ENCODE data around the gene UNC13B.
A peak's percentile ranks its signal among the peaks of the same experiment; 100 is the strongest.

UNC13B gene

DNA sequence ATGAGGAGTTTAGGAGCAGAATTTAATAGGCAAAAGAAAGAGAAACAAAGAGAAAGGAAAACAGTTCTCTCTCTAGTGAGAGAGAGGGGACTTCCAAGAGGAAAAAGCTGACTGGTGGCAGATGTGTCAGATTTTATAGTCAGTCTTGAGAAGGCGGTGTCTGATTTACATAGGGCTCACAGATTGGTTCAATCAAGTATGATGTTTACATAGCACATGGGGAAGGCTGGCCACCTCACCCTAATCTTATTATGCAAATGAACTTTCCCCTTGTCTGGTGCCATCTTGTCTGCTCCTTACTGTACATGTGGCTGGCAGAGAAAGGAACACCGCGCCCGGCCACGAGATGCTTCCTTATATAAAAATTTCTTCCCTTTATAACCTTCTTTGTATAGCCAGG, 24.7 kb downstream of the UNC13B start:
- H3K4me3 ChIP-seq (replicated peaks; ENCODE audit: low read depth, low read length): no peak overlapping the region
- TF ChIP-seq, protein P1, sequence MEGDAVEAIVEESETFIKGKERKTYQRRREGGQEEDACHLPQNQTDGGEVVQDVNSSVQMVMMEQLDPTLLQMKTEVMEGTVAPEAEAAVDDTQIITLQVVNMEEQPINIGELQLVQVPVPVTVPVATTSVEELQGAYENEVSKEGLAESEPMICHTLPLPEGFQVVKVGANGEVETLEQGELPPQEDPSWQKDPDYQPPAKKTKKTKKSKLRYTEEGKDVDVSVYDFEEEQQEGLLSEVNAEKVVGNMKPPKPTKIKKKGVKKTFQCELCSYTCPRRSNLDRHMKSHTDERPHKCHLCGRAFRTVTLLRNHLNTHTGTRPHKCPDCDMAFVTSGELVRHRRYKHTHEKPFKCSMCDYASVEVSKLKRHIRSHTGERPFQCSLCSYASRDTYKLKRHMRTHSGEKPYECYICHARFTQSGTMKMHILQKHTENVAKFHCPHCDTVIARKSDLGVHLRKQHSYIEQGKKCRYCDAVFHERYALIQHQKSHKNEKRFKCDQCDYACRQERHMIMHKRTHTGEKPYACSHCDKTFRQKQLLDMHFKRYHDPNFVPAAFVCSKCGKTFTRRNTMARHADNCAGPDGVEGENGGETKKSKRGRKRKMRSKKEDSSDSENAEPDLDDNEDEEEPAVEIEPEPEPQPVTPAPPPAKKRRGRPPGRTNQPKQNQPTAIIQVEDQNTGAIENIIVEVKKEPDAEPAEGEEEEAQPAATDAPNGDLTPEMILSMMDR (IDR thresholded peaks at IDR 0.05; ENCODE audit: low read length, missing control alignments): no peak
- DNase-seq (ENCODE audit: low read depth): no peak

DNA sequence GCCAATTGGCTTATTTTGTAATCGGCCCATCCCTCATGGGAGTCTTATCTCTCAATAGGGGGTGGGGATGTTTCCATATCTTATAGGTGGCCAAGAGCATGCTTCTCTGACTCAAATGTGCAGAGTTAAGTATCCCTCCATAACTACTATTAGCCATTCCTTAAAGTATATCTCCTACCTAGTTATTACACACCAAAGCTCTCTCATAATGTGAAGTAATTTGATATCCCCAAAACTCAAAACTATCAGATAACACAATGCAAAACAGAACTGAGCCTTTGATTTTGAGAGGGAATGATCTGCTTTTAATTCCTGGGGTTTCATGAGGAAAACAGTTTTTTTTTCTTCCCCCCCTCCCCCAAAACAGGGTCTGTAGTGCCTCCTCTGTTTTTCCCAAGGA, 28.4 kb downstream of the UNC13B start:
- no peak for DNase-seq (ENCODE audit: low read depth)
- no peak overlapping the region for H3K4me3 ChIP-seq (replicated peaks; ENCODE audit: low read depth, low read length)
- TF ChIP-seq, protein P1 (IDR thresholded peaks at IDR 0.05; ENCODE audit: low read length, missing control alignments): no peak

DNA sequence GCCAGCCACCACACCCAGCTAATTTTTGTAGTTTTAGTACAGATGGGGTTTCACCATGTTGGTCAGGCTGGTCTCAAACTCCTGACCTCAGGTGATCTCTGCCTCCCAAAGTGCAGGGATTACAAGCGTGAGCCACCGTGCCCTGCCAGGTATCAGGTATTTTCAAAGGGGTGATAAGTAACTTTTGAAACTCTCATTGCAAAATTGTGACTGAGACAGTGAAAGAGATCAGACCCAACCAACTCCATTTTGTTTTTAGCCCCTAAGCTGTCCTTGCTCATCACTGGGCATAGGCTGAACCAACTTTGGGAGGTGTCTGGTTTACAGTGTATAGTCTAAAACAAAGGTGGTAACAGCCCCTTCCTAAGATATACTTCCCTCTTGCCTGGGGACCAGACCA, 29.3 kb downstream of the UNC13B start:
- no peak for DNase-seq (ENCODE audit: low read depth)
- TF ChIP-seq, protein P1 (IDR thresholded peaks at IDR 0.05; ENCODE audit: low read length, missing control alignments): no peak

DNA sequence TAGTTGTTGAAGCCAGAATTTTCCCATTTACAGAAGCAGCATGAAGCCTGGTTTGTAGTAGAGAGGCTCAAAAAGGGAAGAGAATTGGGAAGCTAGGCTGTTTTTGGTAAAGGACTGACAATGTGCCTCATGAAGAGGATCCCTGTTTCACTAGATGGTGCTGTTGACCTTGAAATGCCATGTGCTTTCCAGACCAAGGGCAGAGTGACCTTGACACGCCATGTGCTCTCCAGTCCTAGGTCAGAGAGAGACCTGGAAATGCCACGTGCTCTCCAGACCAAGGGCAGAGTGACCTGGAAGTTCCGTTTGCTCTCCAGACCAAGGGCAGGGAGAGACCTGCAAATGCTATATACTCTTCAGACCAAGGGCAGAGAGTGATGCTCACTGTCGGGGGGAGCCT, 32.0 kb downstream of the UNC13B start:
- DNase-seq (ENCODE audit: low read depth): peak; percentile 11
- TF ChIP-seq, protein P1 (IDR thresholded peaks at IDR 0.05; ENCODE audit: low read length, missing control alignments): peak; percentile 13

More for the DNA sequence above, 29.3 kb downstream of the UNC13B start:
- no peak overlapping the region for H3K4me3 ChIP-seq (replicated peaks; ENCODE audit: low read depth, low read length)

DNA sequence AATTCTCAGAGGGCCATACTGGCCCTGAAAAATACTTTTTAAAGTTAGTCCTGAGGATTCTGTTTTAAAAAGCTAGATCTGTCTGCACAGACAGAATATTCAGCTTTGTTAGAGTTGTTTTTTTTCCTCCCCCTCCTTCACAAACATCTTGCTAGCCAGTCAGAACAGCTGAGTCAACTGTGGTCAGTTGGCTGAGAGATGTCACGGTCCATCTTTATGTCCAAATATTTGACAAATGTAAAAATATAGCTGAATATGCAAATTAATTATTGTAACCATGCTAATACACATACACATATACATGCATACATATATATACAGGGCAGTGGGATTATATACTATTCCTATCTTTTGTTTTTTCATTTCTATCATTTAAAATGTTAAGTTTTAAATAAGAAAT, 33.9 kb downstream of the UNC13B start:
- TF ChIP-seq, protein P1 (IDR thresholded peaks at IDR 0.05; ENCODE audit: low read length, missing control alignments): no peak
- peak; percentile 24 for DNase-seq (ENCODE audit: low read depth)
- no peak overlapping the region for H3K4me3 ChIP-seq (replicated peaks; ENCODE audit: low read depth, low read length)

More for the DNA sequence above, 32.0 kb downstream of the UNC13B start:
- H3K4me3 ChIP-seq (replicated peaks; ENCODE audit: low read depth, low read length): no peak overlapping the region

DNA sequence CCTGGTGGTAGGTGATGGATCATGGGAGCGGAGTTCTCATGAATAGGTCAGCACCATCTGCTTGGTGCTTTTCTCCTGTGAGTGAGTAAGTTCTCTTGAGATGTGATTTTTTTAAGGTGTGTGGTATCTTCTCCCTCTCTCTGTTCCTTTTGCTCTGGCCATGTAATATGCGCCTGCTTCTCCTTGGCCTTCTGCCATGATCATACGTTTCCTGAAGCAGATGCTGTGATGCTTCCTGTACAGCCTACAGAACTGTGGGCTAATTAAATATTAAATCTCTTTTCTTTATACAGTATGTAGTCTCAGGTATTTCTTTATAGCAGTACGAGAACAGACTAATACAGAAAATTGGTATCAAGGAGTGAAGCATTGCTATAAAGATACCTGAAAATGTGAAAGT, 36.4 kb downstream of the UNC13B start:
- H3K4me3 ChIP-seq (replicated peaks; ENCODE audit: low read depth, low read length): no peak overlapping the region
- TF ChIP-seq, protein P1 (IDR thresholded peaks at IDR 0.05; ENCODE audit: low read length, missing control alignments): no peak
- DNase-seq (ENCODE audit: low read depth): no peak

DNA sequence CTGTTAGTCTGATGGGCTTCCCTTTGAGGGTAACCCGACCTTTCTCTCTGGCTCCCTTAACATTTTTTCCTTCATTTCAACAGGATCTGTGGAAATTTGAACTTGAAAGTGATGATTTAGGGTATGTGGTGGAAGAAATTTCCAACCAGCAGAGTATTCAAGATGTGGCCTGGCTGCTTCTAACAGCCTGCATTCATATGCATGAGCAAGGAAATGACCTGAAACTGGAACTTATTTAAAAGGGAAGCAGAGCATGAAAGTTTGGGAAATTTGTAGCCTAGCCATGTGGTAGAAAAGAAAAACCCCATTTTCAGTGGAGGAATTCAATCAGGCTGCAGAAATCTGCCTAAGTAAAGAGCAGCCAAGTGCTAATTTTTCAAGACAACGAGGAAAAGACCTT, 41.7 kb downstream of the UNC13B start:
- no peak overlapping the region for H3K4me3 ChIP-seq (replicated peaks; ENCODE audit: low read depth, low read length)
- TF ChIP-seq, protein P1 (IDR thresholded peaks at IDR 0.05; ENCODE audit: low read length, missing control alignments): no peak
- DNase-seq (ENCODE audit: low read depth): peak; percentile 4
